Measurements from ENCODE around the gene PODXL2. TPM values are rescaled to one million over a fixed set of nuclear protein-coding genes. Genes with fewer than 3 reads are reported as not detected.
"Not testable (repeated sequence)": the region's sequence is repeated elsewhere in the genome, so short reads cannot be mapped to it uniquely, and the experiment has no call there.

Gene PODXL2
- total RNA-seq, 3 donors from 2014 or later, result 5.4 to 18.5 (median 16.2) TPM

- ATAC-seq (no peak), DNase-seq (peak in 2 of 3 donors; percentile 20 to 43)
- Histone ChIP-seq H3K4me1 (ENCODE audit: low read depth) (peaks cover 6% of the 10 kb centered on the region), H3K4me3 (no peak overlapping the region), H3K9me3 (no peaks in the 10 kb centered on the region), H3K36me3 (ENCODE audit: low read depth) (no peaks in the 10 kb centered on the region)
- no peak for TF ChIP-seq CTCF (IDR thresholded peaks at IDR 0.05)
- intact Hi-C loops (cut with DNase I, micrococcal nuclease), result no loop called here
These were observed 51.2 kb downstream of the PODXL2 start for GRCh38 chr3:127680146-127680661.

- DNase-seq (peak in 1 of 3 donors; percentile 22), ATAC-seq (no peak)
- no peaks in the 10 kb centered on the region for H3K9me3 ChIP-seq
- H3K4me1 ChIP-seq (ENCODE audit: low read depth), result peaks cover under 1% of the 10 kb centered on the region
- no peak overlapping the region for H3K4me3 ChIP-seq
- no peak for TF ChIP-seq CTCF (IDR thresholded peaks at IDR 0.05)
- H3K36me3 ChIP-seq (ENCODE audit: low read depth), result no peaks in the 10 kb centered on the region
- intact Hi-C loops (cut with DNase I, micrococcal nuclease), result no loop called here
These were observed 51.8 kb downstream of the PODXL2 start for GRCh38 chr3:127680798-127681221.

GRCh38 chr3:127682175-127682554 is 53.2 kb downstream of the PODXL2 start:
- peak in 2 of 3 donors; percentile 3 to 10 for DNase-seq
- intact Hi-C loops (cut with DNase I, micrococcal nuclease); H3K4me3 ChIP-seq; H3K36me3 ChIP-seq (ENCODE audit: low read depth); H3K9me3 ChIP-seq; H3K4me1 ChIP-seq (ENCODE audit: low read depth); ATAC-seq: not testable (repeated sequence)

GRCh38 chr3:127682561-127682960 is 53.6 kb downstream of the PODXL2 start:
- H3K4me1 ChIP-seq (ENCODE audit: low read depth), result no peaks in the 10 kb centered on the region
- H3K9me3 ChIP-seq, result no peaks in the 10 kb centered on the region
- no peak overlapping the region for H3K4me3 ChIP-seq
- H3K36me3 ChIP-seq (ENCODE audit: low read depth), result no peaks in the 10 kb centered on the region
- DNase-seq (peak in 2 of 3 donors; percentile 17 to 38), ATAC-seq (no peak)
- intact Hi-C loops (cut with DNase I, micrococcal nuclease), result no loop called here
- no peak for TF ChIP-seq CTCF (IDR thresholded peaks at IDR 0.05)

- Histone ChIP-seq H3K4me3 (no peak overlapping the region), H3K4me1 (ENCODE audit: low read depth) (no peaks in the 10 kb centered on the region), H3K36me3 (ENCODE audit: low read depth) (no peaks in the 10 kb centered on the region), H3K9me3 (no peaks in the 10 kb centered on the region)
- intact Hi-C loops (cut with DNase I, micrococcal nuclease), result no loop called here
- ATAC-seq (no peak), DNase-seq (peak in 2 of 3 donors; percentile 19 to 37)
- TF ChIP-seq CTCF (IDR thresholded peaks at IDR 0.05), result no peak
These were observed 56.1 kb downstream of the PODXL2 start for GRCh38 chr3:127684871-127685707.

Measured in mucosa of descending colon (tissue), 3 donors.